HepG2 (cell line): ENCODE results near the gene C1S. TPM values are rescaled to one million over a fixed set of nuclear protein-coding genes. Genes with fewer than 3 reads are reported as not detected.

Experiments used
- ARNTL ChIP-seq: sonication (generic); formaldehyde crosslinking; IDR thresholded peaks from 2 replicates; pipeline ENCODE4 v1.4.0; 2020; ENCODE audit warnings: mild to moderate bottlenecking, missing genetic modification reagents
- ATF5 ChIP-seq: sonication (generic); formaldehyde crosslinking; IDR thresholded peaks from 2 replicates; pipeline ENCODE4 v1.4.0; 2020; ENCODE audit warnings: mild to moderate bottlenecking, low read depth, missing genetic modification reagents
- CEBPG ChIP-seq: IDR thresholded peaks from 2 replicates; pipeline ENCODE4 v1.6.1; 2016
- DNMT3B ChIP-seq: conservative IDR thresholded peaks from 2 replicates; pipeline ENCODE4 v1.6.1; 2016; ENCODE audit warnings: missing biosample characterization, control low read depth
- ELK4 ChIP-seq: sonication (generic); formaldehyde crosslinking; IDR thresholded peaks from 2 replicates; pipeline ENCODE4 v1.9.0; 2021; ENCODE audit warnings: missing genetic modification reagents, borderline replicate concordance
- FIP1L1 ChIP-seq: fragments of 200-400 bp; formaldehyde crosslinking; IDR thresholded peaks from 2 replicates; pipeline ENCODE4 v1.6.1; 2018; ENCODE audit warnings: low read depth, mild to moderate bottlenecking, low read length, moderate library complexity, borderline replicate concordance; ENCODE audit not compliant: insufficient read depth
- MEIS1 ChIP-seq: sonication (generic); formaldehyde crosslinking; IDR thresholded peaks from 2 replicates; pipeline ENCODE4 v1.9.0; 2021; ENCODE audit warnings: mild to moderate bottlenecking, missing genetic modification reagents, moderate library complexity, borderline replicate concordance
- MLX ChIP-seq: IDR thresholded peaks from 2 replicates; pipeline ENCODE4 v1.6.1; 2016
- MTF1 ChIP-seq: sonication (generic); formaldehyde crosslinking; IDR thresholded peaks from 2 replicates; pipeline ENCODE4 v1.5.0; 2020; ENCODE audit warnings: missing genetic modification reagents
- TBX2 ChIP-seq: sonication (generic); formaldehyde crosslinking; IDR thresholded peaks from 2 replicates; pipeline ENCODE4 v1.5.0; 2020; ENCODE audit warnings: missing genetic modification reagents, mild to moderate bottlenecking, borderline replicate concordance
- THAP9 ChIP-seq: sonication (generic); formaldehyde crosslinking; IDR thresholded peaks from 2 replicates; pipeline ENCODE4; 2020; ENCODE audit warnings: missing genetic modification reagents, mild to moderate bottlenecking, borderline replicate concordance
- ZNF383 ChIP-seq: sonication (generic); formaldehyde crosslinking; IDR thresholded peaks from 2 replicates; pipeline ENCODE4 v1.4.0; 2020; ENCODE audit warnings: missing genetic modification reagents, mild to moderate bottlenecking, borderline replicate concordance
- ZNF512 ChIP-seq: sonication (generic); formaldehyde crosslinking; IDR thresholded peaks from 2 replicates; pipeline ENCODE4 v1.4.0; 2020; ENCODE audit warnings: mild to moderate bottlenecking, missing genetic modification reagents
- ZNF543 ChIP-seq: sonication (generic); formaldehyde crosslinking; IDR thresholded peaks from 2 replicates; pipeline ENCODE4 v1.4.0; 2020; ENCODE audit warnings: mild to moderate bottlenecking, missing genetic modification reagents
- ZNF589 ChIP-seq: sonication (generic); formaldehyde crosslinking; conservative IDR thresholded peaks from 2 replicates; pipeline ENCODE4 v1.8.0; 2022; ENCODE audit warnings: mild to moderate bottlenecking, moderate library complexity, missing genetic modification reagents
- ZNF768 ChIP-seq: sonication (generic); formaldehyde crosslinking; IDR thresholded peaks from 2 replicates; pipeline ENCODE4 v1.4.0; 2020; ENCODE audit warnings: missing genetic modification reagents
- ZNF780A ChIP-seq: sonication (generic); formaldehyde crosslinking; IDR thresholded peaks from 2 replicates; pipeline ENCODE4 v1.8.0; 2022; ENCODE audit warnings: mild to moderate bottlenecking, missing genetic modification reagents, moderate library complexity
- ZNF781 ChIP-seq: sonication (generic); formaldehyde crosslinking; IDR thresholded peaks from 2 replicates; pipeline ENCODE4 v1.5.1; 2020; ENCODE audit warnings: borderline replicate concordance, mild to moderate bottlenecking, missing genetic modification reagents; ENCODE audit errors: not compliant biosample characterization
- ZNF792 ChIP-seq: IDR thresholded peaks from 2 replicates; pipeline ENCODE4 v1.6.1; 2016
- polyA plus RNA-seq, 8 experiments: library from polyadenylated mRNA; depleted of rRNA in 3 of 8; stranded (reverse) in 7 of 8; unstranded in 1 of 8; fragments of >200 nt; fragmentation: Illumina TruSeq in 4 of 8; extraction: Trizol in 4 of 8; gene quantifications; 2 replicates each; pipeline versions ENCODE4 v1.2.1 to v1.2.3, GENCODE V29; 2011 to 2016; ENCODE audit warnings: low read depth in 4 of 8, missing spikeins in 1 of 8, mixed read lengths in 1 of 8; ENCODE audit not compliant: insufficient read depth in 1 of 8
- total RNA-seq, 5 experiments: library from RNA; depleted of rRNA; stranded (reverse); fragments of >200 nt; fragmentation: Illumina TruSeq; extraction: Trizol; gene quantifications; 2 replicates each; pipeline ENCODE4 v1.2.3, GENCODE V29; 2016; ENCODE audit warnings: low read depth in 1 of 5
- TF ChIP-seq, protein P1 (sequence below): sonication (generic); formaldehyde crosslinking; conservative IDR thresholded peaks from 2 replicates; pipeline ENCODE4 v1.8.0; 2022; ENCODE audit warnings: low read depth, missing genetic modification reagents

C1S gene
- total and polyA plus RNA-seq, 2 of the 13 experiments (the other 11 are each of a cell fraction or from before 2014, with no cell fraction given): 14.5 to 18.2 TPM

DNA sequence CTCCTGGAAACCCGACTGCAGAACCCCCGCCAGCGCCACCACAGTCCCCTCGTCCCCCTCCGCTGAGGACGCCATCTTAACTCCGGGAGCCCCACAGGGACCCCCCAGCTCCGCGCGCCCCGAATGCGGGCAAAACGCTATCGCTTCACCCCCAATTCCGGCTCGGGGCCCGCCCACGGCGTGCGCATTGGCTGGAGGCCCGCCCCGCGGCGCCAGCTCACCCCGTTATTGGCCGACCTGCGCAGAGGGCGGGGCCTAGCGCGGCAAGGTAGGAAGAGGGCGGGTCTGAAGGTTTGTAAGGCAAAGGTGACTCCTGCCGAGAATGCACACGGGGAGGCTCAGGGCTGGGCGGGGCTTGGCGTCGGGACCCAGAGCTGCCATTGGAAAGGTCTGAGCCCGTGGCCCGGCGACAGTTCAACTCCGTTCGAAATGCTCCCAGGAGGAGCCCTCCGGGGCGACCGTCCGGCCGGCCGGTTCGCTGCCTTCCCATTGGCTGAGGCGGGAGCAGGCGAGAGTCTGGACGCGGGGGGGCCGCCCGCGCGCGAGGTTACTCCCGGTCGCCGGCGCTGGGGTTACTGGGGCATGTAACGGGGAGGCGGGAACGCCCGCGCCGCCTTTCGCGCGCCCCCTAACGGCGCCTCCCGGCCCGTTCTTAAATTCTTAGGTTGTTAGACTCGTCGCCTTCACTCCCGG is 42.0 kb upstream of the C1S start, which contains the start of gene LPCAT3 (continued):
- TF ChIP-seq ZNF512 (CRISPR knock-in tag) (no peak), MTF1 (no peak), ELK4 (CRISPR knock-in tag) (no peak), ZNF383 (CRISPR knock-in tag) (0 out of 2 replicates have a peak, but pooled peaks have one; percentile 59), ZNF792 (CRISPR knock-in tag) (peak; percentile 16; the same call in 1 of the 2 replicates), TBX2 (CRISPR knock-in tag) (peak; percentile 79), CEBPG (no peak), ATF5 (CRISPR knock-in tag) (no peak), ZNF781 (CRISPR knock-in tag) (no peak), ZNF589 (no peak), FIP1L1 (peak; percentile 62; the same call in 1 of the 2 replicates), ZNF543 (CRISPR knock-in tag) (peak; percentile 53; the same call in 1 of the 2 replicates), ARNTL (CRISPR knock-in tag) (peak; percentile 67), THAP9 (CRISPR knock-in tag) (0 out of 2 replicates have a peak, but pooled peaks have one; percentile 62), ZNF780A (CRISPR knock-in tag) (no peak), MLX (CRISPR knock-in tag) (no peak; the same call in 1 of the 2 replicates), MEIS1 (CRISPR knock-in tag) (0 out of 2 replicates have a peak, but pooled peaks have one; percentile 35), ZNF768 (CRISPR knock-in tag) (0 out of 2 replicates have a peak, but pooled peaks have one; percentile 19), DNMT3B (CRISPR knock-in tag) (no peak)
- TF ChIP-seq, protein P1, sequence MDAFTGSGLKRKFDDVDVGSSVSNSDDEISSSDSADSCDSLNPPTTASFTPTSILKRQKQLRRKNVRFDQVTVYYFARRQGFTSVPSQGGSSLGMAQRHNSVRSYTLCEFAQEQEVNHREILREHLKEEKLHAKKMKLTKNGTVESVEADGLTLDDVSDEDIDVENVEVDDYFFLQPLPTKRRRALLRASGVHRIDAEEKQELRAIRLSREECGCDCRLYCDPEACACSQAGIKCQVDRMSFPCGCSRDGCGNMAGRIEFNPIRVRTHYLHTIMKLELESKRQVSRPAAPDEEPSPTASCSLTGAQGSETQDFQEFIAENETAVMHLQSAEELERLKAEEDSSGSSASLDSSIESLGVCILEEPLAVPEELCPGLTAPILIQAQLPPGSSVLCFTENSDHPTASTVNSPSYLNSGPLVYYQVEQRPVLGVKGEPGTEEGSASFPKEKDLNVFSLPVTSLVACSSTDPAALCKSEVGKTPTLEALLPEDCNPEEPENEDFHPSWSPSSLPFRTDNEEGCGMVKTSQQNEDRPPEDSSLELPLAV: no peak
